GM19023 (cell line): Measurements from ENCODE around the gene C11orf86.
"Not testable (repeated sequence)": the region's sequence is repeated elsewhere in the genome, so short reads cannot be mapped to it uniquely, and the experiment has no call there.

Experiments used
- ATAC-seq: cut with Tn5 transposase; IDR thresholded peaks from one replicate; pipeline ENCODE4 v1.9.1; 2021; ENCODE audit warnings: mild to moderate bottlenecking, moderate library complexity; ENCODE audit not compliant: unreplicated experiment

Gene C11orf86

GRCh38 chr11:66987924-66988637 lies 13.0 kb downstream of the C11orf86 start:
- ATAC-seq: no peak

DNA sequence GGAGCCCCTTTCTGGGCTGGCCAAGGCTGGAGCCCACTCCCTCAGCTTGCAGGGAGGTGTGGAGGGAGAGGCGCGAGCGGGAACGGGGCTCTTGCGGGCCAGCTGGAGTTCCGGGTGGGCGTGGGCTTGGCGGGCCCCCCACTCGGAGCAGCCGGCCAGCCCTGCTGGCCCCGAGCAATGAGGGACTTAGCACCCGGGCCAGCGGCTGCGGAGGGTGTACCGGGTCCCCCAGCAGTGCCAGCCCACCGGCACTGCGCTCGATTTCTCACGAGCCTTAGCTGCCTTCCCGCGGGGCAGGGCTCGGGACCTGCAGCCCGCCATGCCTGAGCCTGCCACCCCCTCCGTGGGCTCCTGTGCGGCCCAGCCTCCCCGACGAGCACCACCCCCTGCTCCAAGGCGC lies 13.6 kb downstream of the C11orf86 start:
- not testable (repeated sequence) for ATAC-seq

DNA sequence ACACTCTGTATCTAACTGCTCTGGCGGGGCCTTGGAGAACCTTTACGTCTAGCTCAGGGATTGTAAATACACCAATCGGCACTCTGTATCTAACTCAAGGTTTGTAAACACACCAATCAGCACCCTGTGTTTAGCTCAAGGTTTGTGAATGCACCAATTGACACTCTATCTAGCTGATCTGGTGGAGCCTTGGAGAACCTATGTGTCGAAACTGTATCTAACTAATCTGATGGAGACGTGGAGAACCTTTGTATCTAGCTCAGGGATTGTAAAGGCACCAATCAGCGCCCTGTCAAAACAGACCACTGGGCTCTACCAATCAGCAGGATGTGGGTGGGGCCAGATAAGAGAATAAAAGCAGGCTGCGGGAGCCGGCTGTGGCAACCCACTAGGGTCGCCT lies 14.3 kb downstream of the C11orf86 start:
- ATAC-seq: not testable (repeated sequence)

DNA sequence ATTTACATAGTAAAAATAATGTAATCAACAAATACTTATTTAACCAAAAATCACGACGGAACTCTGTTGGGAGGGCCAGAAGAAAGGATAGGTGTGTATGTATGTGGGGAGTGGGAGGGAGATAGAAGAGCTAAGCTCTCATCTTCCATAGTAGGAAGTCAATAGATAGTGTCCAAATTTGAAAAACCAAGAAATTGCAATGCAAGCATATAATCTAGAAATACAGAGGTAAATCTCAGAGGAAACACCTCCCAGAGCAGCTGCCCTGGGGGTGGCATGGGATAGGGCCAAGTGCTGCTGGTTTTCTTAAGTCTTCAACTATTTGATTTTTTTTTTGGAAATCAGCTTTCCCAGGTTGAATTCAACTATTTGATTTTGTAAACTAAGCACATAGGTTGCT lies 16.9 kb downstream of the C11orf86 start:
- no peak for ATAC-seq

DNA sequence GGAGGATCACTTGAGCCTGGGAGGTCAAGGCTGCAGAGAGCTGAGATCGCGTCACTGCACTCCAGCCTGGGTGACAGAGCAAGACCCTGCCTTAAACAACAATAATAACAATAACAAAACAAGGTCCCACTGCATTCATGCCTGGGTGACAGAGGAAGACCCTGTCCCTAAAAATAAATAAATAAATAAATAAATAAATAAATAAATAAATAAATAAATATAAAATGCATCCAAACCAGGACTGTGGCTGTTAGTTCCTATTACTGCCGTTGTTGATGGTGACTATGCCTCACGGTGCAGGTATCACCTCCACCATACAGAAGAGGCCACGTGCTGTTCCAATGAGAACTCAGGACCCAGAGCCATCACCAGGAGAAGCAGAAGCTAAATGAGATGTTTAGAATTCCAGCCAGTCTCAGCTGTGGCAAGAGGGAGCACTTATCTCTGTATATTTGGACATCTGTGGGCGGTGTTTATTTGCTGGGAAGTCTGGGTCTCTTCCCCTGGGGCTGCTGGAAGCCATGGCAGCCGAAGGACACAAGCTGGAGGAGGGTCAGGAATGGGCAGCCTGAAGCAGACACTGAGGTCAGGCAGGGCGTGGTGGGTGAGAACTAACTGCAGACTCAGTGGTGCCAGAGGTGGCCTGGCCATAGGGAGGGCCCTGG lies 21.6 kb downstream of the C11orf86 start:
- ATAC-seq: no peak

GRCh38 chr11:66999555-66999954 lies 24.5 kb downstream of the C11orf86 start:
- no peak for ATAC-seq

DNA sequence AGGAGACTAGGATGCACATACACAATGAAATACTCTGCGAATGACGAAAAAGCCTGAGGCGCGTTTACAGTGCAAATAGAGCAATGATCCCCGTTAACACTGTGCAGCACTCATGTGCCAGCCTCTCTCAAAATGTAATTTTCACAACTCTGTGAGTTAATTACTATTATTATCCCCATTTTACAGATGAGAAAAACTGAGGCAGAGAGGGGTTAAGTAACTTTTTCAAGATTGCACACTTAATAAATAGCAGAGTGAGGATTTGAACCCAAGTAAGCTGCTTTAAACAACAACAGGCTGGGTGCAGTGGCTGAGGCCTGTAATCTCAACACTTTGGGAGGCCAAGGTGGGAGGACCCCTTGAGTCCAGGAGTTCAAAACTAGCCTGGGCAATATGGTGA lies 26.2 kb downstream of the C11orf86 start:
- no peak for ATAC-seq

DNA sequence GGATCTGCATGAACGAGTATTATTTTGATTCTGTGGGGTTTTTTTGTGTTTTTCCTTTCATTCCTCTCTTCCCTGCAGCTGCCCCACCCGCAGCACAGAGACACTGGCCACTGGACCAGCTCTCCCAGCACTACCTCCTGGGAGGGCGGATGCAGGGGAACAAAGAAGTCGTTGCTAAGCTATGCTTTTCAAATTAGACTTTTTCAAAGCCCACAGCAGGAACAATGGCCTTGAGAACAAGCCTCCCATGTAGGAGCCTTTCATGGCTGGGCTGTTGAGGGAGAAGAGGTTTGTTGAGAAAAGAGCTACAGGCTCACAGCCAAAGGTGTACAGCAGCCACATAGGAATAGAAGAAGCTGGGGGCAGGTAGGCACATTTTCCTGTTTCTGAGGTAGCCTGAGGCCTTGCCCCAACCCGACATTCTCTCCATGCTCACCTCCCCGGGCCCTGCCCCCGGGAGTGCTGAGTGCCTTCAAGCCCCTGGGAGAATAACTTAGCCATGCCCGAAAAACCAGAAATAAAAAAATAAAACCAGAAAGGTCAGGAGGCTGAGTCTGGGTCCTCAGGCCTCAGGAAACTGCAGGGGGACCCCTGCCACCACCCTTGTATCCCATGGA lies 27.3 kb downstream of the C11orf86 start:
- no peak for ATAC-seq

DNA sequence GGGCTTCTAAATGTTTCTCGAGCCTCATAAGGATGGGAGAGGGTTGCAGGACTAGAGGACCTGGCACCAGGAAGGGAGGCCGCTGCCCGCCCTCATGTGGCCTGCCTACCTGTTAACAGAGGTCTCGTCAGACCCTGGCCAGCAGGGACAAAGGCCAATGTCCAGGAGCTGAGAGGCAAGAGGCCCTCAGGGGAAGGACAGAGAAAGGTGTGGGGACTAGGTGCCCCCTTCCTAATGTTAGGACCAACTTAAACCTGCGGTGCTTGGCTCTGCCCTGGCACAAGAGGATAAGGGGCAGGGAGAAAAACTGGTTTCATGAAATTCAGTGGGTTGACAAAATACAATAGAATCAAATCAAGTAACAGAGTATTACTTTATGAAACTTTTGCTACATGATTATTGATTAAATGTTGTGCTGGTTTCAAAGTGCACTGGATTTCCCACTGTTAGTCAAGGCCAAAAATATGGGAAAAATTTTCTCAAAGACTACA lies 27.9 kb downstream of the C11orf86 start:
- no peak for ATAC-seq

- ATAC-seq: not testable (repeated sequence)
Measured at GRCh38 chr11:67005200-67005599, 30.1 kb downstream of the C11orf86 start.

- ATAC-seq: no peak
Measured at GRCh38 chr11:67006029-67006884, 31.2 kb downstream of the C11orf86 start.

GRCh38 chr11:67007126-67007525 lies 32.0 kb downstream of the C11orf86 start:
- ATAC-seq: no peak

GRCh38 chr11:67010296-67010905 lies 35.3 kb downstream of the C11orf86 start:
- ATAC-seq: no peak

DNA sequence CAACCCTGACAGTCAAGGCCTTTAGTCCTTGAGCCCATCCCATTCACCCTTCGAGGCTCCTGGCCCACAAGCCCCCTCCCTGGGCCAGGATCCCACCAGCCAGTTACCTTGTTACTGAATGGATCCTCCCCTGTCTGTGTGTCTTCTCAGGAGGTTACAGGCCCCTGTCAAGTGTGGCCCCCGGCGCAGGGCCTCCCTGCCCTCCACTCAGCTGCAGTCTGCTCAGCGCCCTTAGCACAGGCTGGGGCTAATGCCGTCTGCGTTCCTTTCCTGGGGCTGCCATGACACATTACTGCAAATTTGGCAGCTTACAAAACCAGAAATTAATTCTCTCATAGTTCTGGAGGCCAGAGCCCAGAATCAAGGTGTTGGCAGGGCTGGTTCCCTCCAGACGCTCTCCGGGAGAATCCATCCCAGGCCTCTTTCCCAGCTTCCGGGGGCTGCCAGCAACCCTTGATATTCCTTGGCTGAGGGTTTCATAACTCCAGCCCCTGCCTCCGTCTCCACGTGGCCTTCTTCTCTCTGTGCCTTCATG lies 38.5 kb downstream of the C11orf86 start:
- no peak for ATAC-seq

DNA sequence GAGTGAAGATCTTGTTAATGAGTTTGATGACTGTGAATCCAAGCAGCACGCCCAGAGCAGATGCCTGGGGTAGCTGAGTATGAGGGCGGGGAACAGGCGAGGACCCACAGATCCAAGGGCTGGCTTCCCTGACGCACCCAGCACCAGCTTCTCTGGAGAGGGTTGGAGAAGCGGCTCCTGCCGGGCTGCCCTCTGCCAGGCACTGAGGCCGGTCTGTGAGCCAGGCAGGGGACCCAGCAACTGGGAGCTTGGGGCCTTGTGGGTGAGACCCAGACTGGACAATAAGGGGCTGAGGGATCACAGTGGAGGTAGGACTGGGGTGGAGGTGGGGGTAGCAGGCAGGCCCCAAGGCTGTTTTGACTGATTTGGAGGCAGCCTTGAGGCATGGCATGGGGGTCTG lies 39.2 kb downstream of the C11orf86 start:
- no peak for ATAC-seq

DNA sequence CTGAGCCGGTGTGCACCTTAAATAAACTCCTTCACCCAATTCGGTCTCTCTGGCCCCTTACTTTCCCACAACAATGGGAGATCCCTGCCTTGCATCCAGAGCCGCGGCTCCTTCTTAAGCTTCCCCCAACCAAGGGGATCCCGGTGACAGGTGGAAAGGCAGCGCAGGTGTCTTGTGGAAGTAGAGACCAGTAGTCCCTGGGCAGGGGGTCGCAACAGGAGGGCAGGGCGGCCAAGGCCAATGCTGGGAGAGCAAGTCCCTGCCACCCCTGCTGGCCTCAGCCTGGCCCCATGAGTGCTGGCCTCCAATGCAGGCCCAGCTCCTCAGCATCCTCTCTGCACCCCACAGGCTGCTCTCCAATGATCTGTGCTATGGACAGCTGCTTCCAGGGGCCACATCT lies 39.9 kb downstream of the C11orf86 start:
- ATAC-seq: no peak

- ATAC-seq: no peak
Measured at GRCh38 chr11:67016550-67016949, 41.4 kb downstream of the C11orf86 start.

DNA sequence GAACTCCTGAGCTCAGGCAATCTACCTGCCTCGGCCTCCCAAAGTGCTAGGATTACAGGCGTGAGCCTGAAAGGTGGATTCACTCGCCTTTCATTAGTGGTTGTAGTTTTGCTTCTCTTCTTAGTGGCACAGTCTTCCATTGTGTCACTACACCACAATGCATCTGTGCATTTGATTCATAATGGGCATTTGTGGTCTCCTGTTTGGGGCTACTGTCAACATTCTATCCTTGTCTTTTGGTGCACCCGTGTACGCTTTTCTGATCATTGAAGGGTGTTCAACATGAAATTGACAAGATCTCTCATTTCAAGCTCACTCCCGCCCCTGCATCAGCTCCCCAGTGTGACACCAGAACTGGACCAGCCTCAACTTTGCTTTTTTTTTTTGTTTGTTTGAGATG lies 45.8 kb downstream of the C11orf86 start:
- ATAC-seq: no peak

DNA sequence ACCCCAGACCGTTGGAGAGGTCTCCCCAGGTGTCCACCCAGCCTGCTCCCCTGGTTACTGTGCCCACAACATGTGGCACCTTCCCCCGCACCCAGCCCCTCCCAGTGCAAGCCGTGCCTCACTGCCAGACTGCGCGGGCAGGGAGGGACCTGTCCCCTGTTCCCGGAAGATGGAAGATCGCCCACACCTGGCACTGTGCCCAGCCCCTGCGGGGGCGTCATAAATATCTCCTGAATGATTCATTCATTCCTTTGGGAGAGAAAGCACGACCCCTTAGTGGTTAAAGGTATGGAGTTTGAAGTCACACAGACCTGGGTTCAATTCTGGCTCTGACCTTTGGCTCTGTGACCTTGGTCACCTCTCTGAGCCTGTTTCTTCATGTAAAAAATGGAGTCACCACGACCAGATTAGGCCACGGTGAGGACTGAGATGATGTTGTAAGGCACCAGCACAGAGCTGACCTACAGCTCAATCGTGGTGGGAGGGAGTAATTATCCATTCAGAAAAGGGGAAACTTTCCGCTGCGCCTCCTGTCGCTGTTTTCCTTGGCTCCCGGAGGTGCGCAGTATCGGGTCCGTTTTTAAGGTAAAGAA lies 47.3 kb downstream of the C11orf86 start:
- no peak for ATAC-seq
